Smooth muscle cell (in vitro differentiated cells): ENCODE measurements around the gene SLC2A13. TPM values are rescaled to one million over a fixed set of nuclear protein-coding genes. Genes with fewer than 3 reads are reported as not detected.

ENCODE experiments used
- DNase-seq: peaks from one replicate; lab custom pipeline; 2025; ENCODE audit not compliant: unreplicated experiment; lab: John Stamatoyannopoulos, UW
- H2AFZ ChIP-seq: fragments of 200-600 bp; sonication (generic); 2 replicates; pipeline ENCODE4 v1.6.0; 2016; ENCODE audit warnings: antibody characterized with exemption, low read depth, mild to moderate bottlenecking
- H3F3A ChIP-seq: fragments of 200-600 bp; sonication (generic); 2 replicates; pipeline ENCODE4 v1.6.0; 2017; ENCODE audit warnings: antibody characterized with exemption, low read depth
- H3K27ac ChIP-seq: fragments of 200-600 bp; sonication (generic); 2 replicates; pipeline ENCODE4 v1.5.1; 2016; ENCODE audit warnings: low read depth, mild to moderate bottlenecking
- H3K27me3 ChIP-seq: fragments of 200-600 bp; sonication (generic); 2 replicates; pipeline ENCODE4 v1.6.1; 2016; ENCODE audit warnings: low read depth, mild to moderate bottlenecking
- H3K36me3 ChIP-seq: fragments of 200-600 bp; sonication (generic); 2 replicates; pipeline ENCODE4 v1.5.1; 2016; ENCODE audit warnings: low read depth
- H3K4me1 ChIP-seq: fragments of 200-600 bp; sonication (generic); 2 replicates; pipeline ENCODE4 v1.5.1; 2016; ENCODE audit warnings: low read depth
- H3K4me2 ChIP-seq: fragments of 200-600 bp; sonication (generic); 2 replicates; pipeline ENCODE4 v1.6.0; 2016; ENCODE audit warnings: mild to moderate bottlenecking
- H3K4me3 ChIP-seq: fragments of 200-600 bp; sonication (generic); 2 replicates; pipeline ENCODE4 v1.5.1; 2016; ENCODE audit warnings: mild to moderate bottlenecking
- H3K79me2 ChIP-seq: fragments of 200-600 bp; sonication (generic); 2 replicates; pipeline ENCODE4 v1.6.0; 2016; ENCODE audit warnings: low read depth, mild to moderate bottlenecking
- H3K9ac ChIP-seq: fragments of 200-600 bp; sonication (generic); 2 replicates; pipeline ENCODE4 v1.6.0; 2016; ENCODE audit warnings: low read depth
- H3K9me3 ChIP-seq: fragments of 200-600 bp; sonication (generic); replicated peaks from 2 replicates; pipeline ENCODE4 v1.5.1; 2016; ENCODE audit warnings: low read depth
- H4K20me1 ChIP-seq: fragments of 200-600 bp; sonication (generic); 2 replicates; pipeline ENCODE4 v1.6.0; 2016; ENCODE audit warnings: low read depth
- CTCF ChIP-seq: fragments of 200-600 bp; sonication (generic); IDR thresholded peaks from 2 replicates; pipeline ENCODE4 v1.5.1; 2017; ENCODE audit warnings: borderline replicate concordance, mild to moderate bottlenecking, antibody characterized with exemption; ENCODE audit not compliant: insufficient read depth, poor library complexity, severe bottlenecking
- WGBS: methylation state at CpG from one replicate; pipeline ENCODE4 v1.1.7; 2016; ENCODE audit warnings: low lambda C conversion rate; 5-methylcytosine and 5-hydroxymethylcytosine counted together
- polyA plus RNA-seq: library from polyadenylated mRNA; unstranded; fragments of >200 nt; fragmentation: Nextera tagmentation; extraction: Ambion mirVana; gene quantifications from 2 replicates; pipeline ENCODE4 v1.2.1, GENCODE V29; 2016
- total RNA-seq: library from RNA; depleted of rRNA; stranded (reverse); fragments of >200 nt; gene quantifications from 2 replicates; pipeline ENCODE4 v1.2.3, GENCODE V29; 2014

SLC2A13 gene
- total and polyA plus RNA-seq, 2 experiments from 2014 or later = 9.6 to 27.4 TPM

GRCh38 chr12:40107098-40107802 lies 1.4 kb upstream of the SLC2A13 start:
- peaks cover 26% of the 10 kb centered on the region for H3K79me2 ChIP-seq
- DNase-seq = peak; percentile 29
- H3K27me3 ChIP-seq = no peaks in the 10 kb centered on the region
- no peaks in the 10 kb centered on the region for H3K36me3 ChIP-seq
- peak overlapping the region; percentile 2 for H2AFZ ChIP-seq
- 35% methylated on average over 19 of the region's 19 CpGs for WGBS
- H3K9ac ChIP-seq = no peak overlapping the region
- peaks cover 24% of the 10 kb centered on the region for H4K20me1 ChIP-seq
- peak overlapping the region; percentile 74 for H3K4me2 ChIP-seq
- H3K27ac ChIP-seq = no peak overlapping the region
- peaks cover 18% of the 10 kb centered on the region for H3K4me1 ChIP-seq
- H3K4me3 ChIP-seq = peak overlapping the region; percentile 43
- peaks cover 6% of the 10 kb centered on the region for H3F3A ChIP-seq
- no peaks in the 10 kb centered on the region for H3K9me3 ChIP-seq
- TF ChIP-seq CTCF = peak; percentile 95

- TF ChIP-seq CTCF = no peak
- peaks cover 18% of the 10 kb centered on the region for H3K4me1 ChIP-seq
- peak overlapping the region; percentile 78 for H2AFZ ChIP-seq
- peaks cover 6% of the 10 kb centered on the region for H3F3A ChIP-seq
- H4K20me1 ChIP-seq = peaks cover 24% of the 10 kb centered on the region
- no peaks in the 10 kb centered on the region for H3K27me3 ChIP-seq
- no peak for DNase-seq
- H3K4me2 ChIP-seq = no peak overlapping the region
- peaks cover 32% of the 10 kb centered on the region for H3K79me2 ChIP-seq
- no peak overlapping the region for H3K4me3 ChIP-seq
- no peaks in the 10 kb centered on the region for H3K36me3 ChIP-seq
- 93% methylated on average over 6 of the region's 6 CpGs for WGBS
- H3K27ac ChIP-seq = no peak overlapping the region
- H3K9ac ChIP-seq = no peak overlapping the region
- H3K9me3 ChIP-seq = no peaks in the 10 kb centered on the region
Measured at GRCh38 chr12:40106655-40107054, 774 bp upstream of the SLC2A13 start.

- Histone ChIP-seq H4K20me1 (peaks cover 24% of the 10 kb centered on the region), H3K27ac (no peak overlapping the region), H3K27me3 (no peaks in the 10 kb centered on the region), H3K9me3 (no peaks in the 10 kb centered on the region), H3K79me2 (peaks cover 37% of the 10 kb centered on the region), H3K4me1 (peaks cover 18% of the 10 kb centered on the region), H3F3A (peaks cover 6% of the 10 kb centered on the region), H3K36me3 (no peaks in the 10 kb centered on the region), H3K9ac (no peak overlapping the region), H2AFZ (peak overlapping the region; percentile 78), H3K4me3 (peak overlapping the region; percentile 88), H3K4me2 (peak overlapping the region; percentile 95)
- 34% methylated on average over 7 of the region's 9 CpGs for WGBS
- no peak for DNase-seq
- TF ChIP-seq CTCF = no peak
Measured at GRCh38 chr12:40106202-40106533, 287 bp upstream of the SLC2A13 start.

- Histone ChIP-seq H3K4me3 (peak overlapping the region; percentile 88), H3K27ac (peak overlapping the region; percentile 21), H3K79me2 (peaks cover 41% of the 10 kb centered on the region), H2AFZ (peak overlapping the region; percentile 83), H3F3A (peaks cover 6% of the 10 kb centered on the region), H3K9ac (peak overlapping the region; percentile 79), H3K4me2 (peak overlapping the region; percentile 95), H3K27me3 (no peaks in the 10 kb centered on the region), H4K20me1 (peaks cover 24% of the 10 kb centered on the region), H3K4me1 (peaks cover 18% of the 10 kb centered on the region), H3K36me3 (no peaks in the 10 kb centered on the region), H3K9me3 (no peaks in the 10 kb centered on the region)
- 2% methylated on average over 26 of the region's 26 CpGs for WGBS
- DNase-seq = no peak
- no peak for TF ChIP-seq CTCF
Measured at GRCh38 chr12:40105265-40105514, 691 bp downstream of the SLC2A13 start.
